Brain microvascular endothelial cell (primary cell): Measurements from ENCODE around the gene CCDC157.
"Not testable (repeated sequence)": the region's sequence is repeated elsewhere in the genome, so short reads cannot be mapped to it uniquely, and the experiment has no call there.

Experiments used
- DNase-seq: peaks from one replicate; pipeline ENCODE4 v3.0.0-alpha.2; 2020
- H3K27ac ChIP-seq: fragments of 250-450 bp; sonication (Bioruptor Pico); 2 replicates; pipeline ENCODE4 v1.5.1; 2020; ENCODE audit warnings: mild to moderate bottlenecking, moderate library complexity
- H3K27me3 ChIP-seq: fragments of 250-450 bp; sonication (Bioruptor Pico); replicated peaks from 2 replicates; pipeline ENCODE4 v1.5.1; 2020; ENCODE audit warnings: mild to moderate bottlenecking
- H3K36me3 ChIP-seq: fragments of 250-450 bp; sonication (Bioruptor Pico); replicated peaks from 2 replicates; pipeline ENCODE4 v1.5.1; 2020; ENCODE audit warnings: mild to moderate bottlenecking
- H3K4me3 ChIP-seq: 2 replicates; pipeline ENCODE4 v1.5.1; 2011; ENCODE audit warnings: low read depth, mild to moderate bottlenecking, control low read depth, low read length, moderate library complexity
- in situ Hi-C: cut with HindIII; loops from 2 replicates; pipeline ENCODE4 v1.10.0; 2017; ENCODE audit warnings: low sequenced_read_pairs, low pct_ligation_motif_present
- TF ChIP-seq, protein P1 (sequence below): IDR thresholded peaks from 2 replicates; pipeline ENCODE4 v1.5.1; 2011; ENCODE audit warnings: low read depth, mild to moderate bottlenecking, moderate library complexity, low read length, control low read depth, inconsistent platforms; ENCODE audit errors: missing control alignments

CCDC157 gene

DNA sequence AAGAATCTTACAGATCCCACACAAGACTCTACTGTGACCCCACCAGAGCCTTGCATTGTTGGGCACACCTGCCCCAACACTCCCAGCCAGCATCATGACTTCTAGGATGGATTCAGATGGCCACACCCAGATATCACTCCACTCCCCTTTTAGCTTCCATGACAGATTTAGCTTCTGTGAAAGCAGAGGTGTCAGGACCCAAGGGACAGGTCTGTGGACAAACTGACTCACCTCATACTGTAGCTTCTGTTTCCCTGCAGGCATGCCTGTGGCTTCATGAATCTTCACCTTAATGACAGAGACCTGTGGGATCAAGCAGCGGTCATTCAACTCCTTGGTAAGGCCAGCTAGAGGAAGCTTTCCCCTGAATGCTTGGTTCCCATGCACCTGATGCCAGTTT lies 21.6 kb upstream of the CCDC157 start:
- H3K4me3 ChIP-seq = no peak overlapping the region
- in situ Hi-C loops = no loop called here
- DNase-seq = no peak
- no peak overlapping the region for H3K27ac ChIP-seq
- TF ChIP-seq, protein P1, sequence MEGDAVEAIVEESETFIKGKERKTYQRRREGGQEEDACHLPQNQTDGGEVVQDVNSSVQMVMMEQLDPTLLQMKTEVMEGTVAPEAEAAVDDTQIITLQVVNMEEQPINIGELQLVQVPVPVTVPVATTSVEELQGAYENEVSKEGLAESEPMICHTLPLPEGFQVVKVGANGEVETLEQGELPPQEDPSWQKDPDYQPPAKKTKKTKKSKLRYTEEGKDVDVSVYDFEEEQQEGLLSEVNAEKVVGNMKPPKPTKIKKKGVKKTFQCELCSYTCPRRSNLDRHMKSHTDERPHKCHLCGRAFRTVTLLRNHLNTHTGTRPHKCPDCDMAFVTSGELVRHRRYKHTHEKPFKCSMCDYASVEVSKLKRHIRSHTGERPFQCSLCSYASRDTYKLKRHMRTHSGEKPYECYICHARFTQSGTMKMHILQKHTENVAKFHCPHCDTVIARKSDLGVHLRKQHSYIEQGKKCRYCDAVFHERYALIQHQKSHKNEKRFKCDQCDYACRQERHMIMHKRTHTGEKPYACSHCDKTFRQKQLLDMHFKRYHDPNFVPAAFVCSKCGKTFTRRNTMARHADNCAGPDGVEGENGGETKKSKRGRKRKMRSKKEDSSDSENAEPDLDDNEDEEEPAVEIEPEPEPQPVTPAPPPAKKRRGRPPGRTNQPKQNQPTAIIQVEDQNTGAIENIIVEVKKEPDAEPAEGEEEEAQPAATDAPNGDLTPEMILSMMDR = no peak
- H3K27me3 ChIP-seq = no peaks in the 10 kb centered on the region
- H3K36me3 ChIP-seq = peaks cover 84% of the 10 kb centered on the region

- TF ChIP-seq, protein P1 = no peak
- DNase-seq = no peak
- Histone ChIP-seq H3K27ac (no peak overlapping the region), H3K36me3 (peaks cover 93% of the 10 kb centered on the region), H3K27me3 (no peaks in the 10 kb centered on the region), H3K4me3 (no peak overlapping the region)
- in situ Hi-C loops = no loop called here
Measured at GRCh38 chr22:30336752-30337460, 19.9 kb upstream of the CCDC157 start.

DNA sequence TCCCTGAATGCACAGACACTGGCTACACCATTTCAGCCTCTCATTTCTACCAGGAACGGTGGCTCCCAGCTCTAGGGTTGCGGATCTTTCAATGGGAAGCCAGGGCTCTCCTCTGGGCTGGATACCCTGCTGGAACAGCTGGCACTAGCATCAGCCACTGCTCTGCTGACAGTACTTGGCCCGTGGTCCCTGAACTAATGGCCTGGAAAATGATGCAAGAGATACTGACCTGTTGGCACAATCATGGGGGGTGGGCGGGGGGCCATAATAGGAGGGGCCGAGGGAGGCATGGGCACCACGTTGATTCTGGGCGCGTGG lies 19.4 kb upstream of the CCDC157 start:
- no peak for DNase-seq

GRCh38 chr22:30338341-30338740 lies 18.5 kb upstream of the CCDC157 start:
- H3K27ac ChIP-seq, in situ Hi-C loops, DNase-seq, H3K4me3 ChIP-seq, H3K27me3 ChIP-seq: not testable (repeated sequence)
- H3K36me3 ChIP-seq = peaks cover 95% of the 10 kb centered on the region

More for the DNA sequence above, 19.4 kb upstream of the CCDC157 start:
- TF ChIP-seq, protein P1 = no peak
- in situ Hi-C loops = no loop called here
- Histone ChIP-seq H3K36me3 (peaks cover 95% of the 10 kb centered on the region), H3K27ac (no peak overlapping the region), H3K4me3 (no peak overlapping the region), H3K27me3 (no peaks in the 10 kb centered on the region)

GRCh38 chr22:30338802-30339201 lies 18.0 kb upstream of the CCDC157 start:
- H3K27ac ChIP-seq = no peak overlapping the region
- in situ Hi-C loops = no loop called here
- H3K4me3 ChIP-seq = no peak overlapping the region
- H3K36me3 ChIP-seq = peaks cover 95% of the 10 kb centered on the region
- TF ChIP-seq, protein P1 = no peak
- DNase-seq = no peak
- H3K27me3 ChIP-seq = no peaks in the 10 kb centered on the region

- no peak overlapping the region for H3K4me3 ChIP-seq
- peaks cover 95% of the 10 kb centered on the region for H3K36me3 ChIP-seq
- DNase-seq = no peak
- TF ChIP-seq, protein P1 = no peak
- H3K27me3 ChIP-seq = no peaks in the 10 kb centered on the region
- in situ Hi-C loops = no loop called here
- no peak overlapping the region for H3K27ac ChIP-seq
Measured at GRCh38 chr22:30340911-30341685, 15.7 kb upstream of the CCDC157 start.
